GM18951 (cell line): ENCODE results near the gene FOLR1.

ENCODE experiments used
- POLR2A ChIP-seq: IDR thresholded peaks from 4 replicates; pipeline ENCODE4 v1.6.1; 2011; ENCODE audit warnings: mild to moderate bottlenecking; ENCODE audit not compliant: insufficient read length, insufficient read depth; ENCODE audit errors: extremely low read depth
- in situ Hi-C: fragments of 300-500 bp; cut with MboI; formaldehyde crosslinking; loops from one replicate; pipeline ENCODE4 v1.12.0; 2022; ENCODE audit warnings: low sequenced_read_pairs, mixed read lengths, inconsistent platforms; ENCODE audit not compliant: unreplicated experiment

Gene FOLR1

GRCh38 chr11:72223615-72224563 is 31.9 kb downstream of the FOLR1 start:
- in situ Hi-C loops = no loop called here
- peak; percentile 59 for TF ChIP-seq POLR2A

- TF ChIP-seq POLR2A = peak; percentile 55
- in situ Hi-C loops = no loop called here
Observed at GRCh38 chr11:72224564-72225410, 32.8 kb downstream of the FOLR1 start, which contains the start of gene INPPL1. TSS of gene INPPL1 (plus strand) at chr11:72224767. CDS start at chr11:72224985, 218 bp downstream.

GRCh38 chr11:72225411-72225951 is 33.5 kb downstream of the FOLR1 start:
- in situ Hi-C loops = no loop called here
- no peak for TF ChIP-seq POLR2A

- in situ Hi-C loops = no loop called here
- no peak for TF ChIP-seq POLR2A
Observed at GRCh38 chr11:72226701-72227100, 34.8 kb downstream of the FOLR1 start.

GRCh38 chr11:72227316-72228228 is 35.6 kb downstream of the FOLR1 start:
- in situ Hi-C loops = no loop called here
- no peak for TF ChIP-seq POLR2A

GRCh38 chr11:72228229-72228843 is 36.4 kb downstream of the FOLR1 start:
- in situ Hi-C loops = no loop called here
- no peak for TF ChIP-seq POLR2A

GRCh38 chr11:72228844-72229231 is 36.9 kb downstream of the FOLR1 start:
- TF ChIP-seq POLR2A = no peak
- in situ Hi-C loops = no loop called here

- in situ Hi-C loops = no loop called here
- TF ChIP-seq POLR2A = no peak
Observed at GRCh38 chr11:72229336-72229924, 37.5 kb downstream of the FOLR1 start.

GRCh38 chr11:72229925-72230763 is 38.2 kb downstream of the FOLR1 start:
- no peak for TF ChIP-seq POLR2A
- in situ Hi-C loops = no loop called here

GRCh38 chr11:72230764-72231365 is 38.9 kb downstream of the FOLR1 start:
- TF ChIP-seq POLR2A = no peak
- in situ Hi-C loops = no loop called here
